HG02938 (cell line): ENCODE data around the gene EMP2.

Experiments used
- ATAC-seq: cut with Tn5 transposase; IDR thresholded peaks from one replicate; pipeline ENCODE4 v1.9.1; 2021; ENCODE audit warnings: mild to moderate bottlenecking, moderate library complexity; ENCODE audit not compliant: unreplicated experiment

Gene EMP2

GRCh38 chr16:10610499-10611184, 30.2 kb upstream of the EMP2 start:
- ATAC-seq: no peak

DNA sequence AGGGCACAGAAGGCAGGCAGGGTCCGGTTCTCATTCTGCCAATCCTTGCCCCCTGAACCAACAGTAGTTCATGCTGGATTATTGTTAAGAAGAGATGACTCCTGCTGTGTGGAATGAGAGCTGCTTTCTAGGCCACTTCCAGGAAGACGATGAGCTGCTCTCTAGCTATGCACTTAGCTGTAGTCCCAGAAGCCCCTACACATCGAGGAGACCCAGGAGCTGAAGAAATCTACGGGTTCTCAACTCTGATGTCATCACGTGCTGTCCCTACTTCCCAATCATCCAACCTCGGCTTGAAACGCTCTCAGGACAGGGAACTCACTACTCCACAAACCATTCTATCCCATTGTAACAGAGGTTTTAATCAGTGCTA, 29.0 kb upstream of the EMP2 start:
- no peak for ATAC-seq

DNA sequence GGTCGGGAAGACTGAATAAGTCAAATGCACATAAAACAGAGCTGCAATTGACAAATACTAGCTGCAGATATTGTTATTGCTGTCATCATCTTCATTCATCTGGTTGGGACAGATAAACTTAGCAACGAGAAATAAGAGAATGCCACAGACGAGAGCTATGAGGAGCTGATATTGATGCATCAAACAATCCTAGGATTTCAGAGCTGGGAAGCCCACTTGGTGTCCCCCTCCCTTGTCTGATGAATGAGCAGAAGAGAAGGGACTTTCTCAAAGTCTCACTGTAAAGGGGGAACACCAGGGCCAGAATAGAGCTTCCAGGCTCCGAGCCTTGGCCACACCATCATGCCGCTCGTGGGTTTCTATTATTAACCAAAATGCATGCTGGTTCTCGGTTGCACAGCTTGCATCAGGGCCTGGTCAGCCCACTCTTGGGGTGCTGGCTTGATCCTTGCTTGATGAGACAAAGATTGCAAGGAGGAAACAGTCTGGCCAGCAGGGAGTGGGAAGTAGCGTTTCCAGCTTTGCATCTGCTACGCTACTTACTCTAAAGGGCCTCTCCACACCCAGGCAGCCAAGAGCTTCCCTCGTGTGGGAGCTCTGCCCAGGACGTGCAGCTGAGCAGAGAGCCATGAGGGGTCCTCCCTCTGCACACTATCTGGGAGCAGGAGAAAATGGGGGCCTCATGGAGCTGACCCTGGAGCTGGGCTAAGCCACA, 28.4 kb upstream of the EMP2 start:
- no peak for ATAC-seq

DNA sequence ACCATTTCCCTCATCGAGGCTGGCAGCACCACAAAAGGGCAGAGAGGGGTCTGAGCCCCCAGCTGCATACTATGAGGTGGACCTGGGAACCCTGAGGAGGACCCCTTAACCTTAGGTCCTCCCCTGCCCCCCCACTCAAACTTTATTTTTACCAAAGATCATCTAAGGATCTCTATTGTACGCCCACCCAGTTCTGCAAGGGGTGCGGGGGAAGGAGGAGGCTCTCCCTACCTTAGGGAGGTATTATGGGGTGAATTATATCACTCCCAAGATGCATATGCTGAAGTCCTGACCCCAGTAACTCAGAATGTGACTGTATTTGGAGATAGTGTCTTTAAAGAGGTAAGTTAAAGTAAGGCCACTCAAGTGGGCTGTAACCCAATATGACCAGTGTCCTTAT, 26.8 kb upstream of the EMP2 start:
- no peak for ATAC-seq

DNA sequence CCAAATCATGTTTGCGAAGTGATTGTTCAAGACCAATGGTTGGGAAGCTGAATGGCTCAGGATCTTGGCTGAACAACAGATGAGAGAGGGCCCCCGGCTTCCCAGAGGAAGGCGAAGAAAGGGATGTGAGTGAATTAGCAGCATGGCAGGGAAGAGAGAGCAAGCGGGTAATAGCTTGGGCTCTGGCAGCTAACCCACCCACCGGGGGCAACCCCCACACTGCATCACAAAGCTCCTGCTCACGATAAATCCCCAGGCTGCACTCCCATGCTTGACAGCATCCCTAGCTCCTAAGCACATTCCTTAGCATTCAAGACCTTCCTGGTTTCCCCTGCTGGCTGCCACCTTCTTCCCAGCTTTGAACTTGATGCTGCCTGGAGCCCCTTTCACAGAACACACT, 26.2 kb upstream of the EMP2 start:
- no peak for ATAC-seq

GRCh38 chr16:10605636-10606035, 25.2 kb upstream of the EMP2 start:
- ATAC-seq: no peak

- no peak for ATAC-seq
Observed at GRCh38 chr16:10601444-10602408, 21.3 kb upstream of the EMP2 start.

- no peak for ATAC-seq
Observed at GRCh38 chr16:10600782-10601443, 20.5 kb upstream of the EMP2 start.

DNA sequence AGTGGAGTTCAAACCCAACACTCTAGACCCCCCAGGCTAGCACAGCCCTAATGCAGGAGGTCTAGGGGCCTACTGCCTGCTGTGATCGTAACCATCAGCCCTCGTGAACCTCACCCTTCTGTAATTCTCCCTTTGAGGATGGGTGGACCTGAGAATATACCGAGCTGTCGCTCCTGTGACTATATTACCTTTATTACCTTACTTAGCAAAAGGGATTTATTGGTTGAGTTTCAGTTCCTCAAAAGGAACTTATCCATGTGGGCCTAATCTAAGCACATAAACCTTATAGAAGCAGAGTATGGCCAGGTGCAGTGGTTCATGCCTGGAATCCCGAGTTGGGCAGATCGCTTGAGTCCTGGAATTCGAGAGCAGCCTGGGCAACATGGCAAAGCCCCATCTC, 19.2 kb upstream of the EMP2 start:
- ATAC-seq: no peak

GRCh38 chr16:10598157-10598556, 17.8 kb upstream of the EMP2 start:
- no peak for ATAC-seq

DNA sequence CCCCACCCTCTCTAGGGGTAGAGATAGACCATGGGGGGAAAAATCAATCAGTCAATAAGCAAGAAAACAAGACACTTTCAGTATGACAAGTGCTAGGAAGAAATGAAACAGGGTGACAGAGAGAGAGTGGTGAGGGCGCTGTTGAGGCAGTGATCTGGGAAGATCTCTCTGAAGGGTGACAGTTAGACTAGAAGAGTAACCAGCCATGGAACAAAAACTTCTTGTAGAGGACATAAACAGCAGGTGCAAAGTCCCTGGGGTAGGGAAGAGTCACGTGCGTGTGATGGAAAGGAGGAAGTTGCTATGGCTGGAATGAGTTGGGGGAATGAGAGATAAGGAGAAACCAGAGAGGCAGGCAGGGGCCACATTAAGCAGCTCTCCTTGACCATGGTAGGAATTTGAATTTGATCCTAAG, 16.8 kb upstream of the EMP2 start:
- no peak for ATAC-seq

DNA sequence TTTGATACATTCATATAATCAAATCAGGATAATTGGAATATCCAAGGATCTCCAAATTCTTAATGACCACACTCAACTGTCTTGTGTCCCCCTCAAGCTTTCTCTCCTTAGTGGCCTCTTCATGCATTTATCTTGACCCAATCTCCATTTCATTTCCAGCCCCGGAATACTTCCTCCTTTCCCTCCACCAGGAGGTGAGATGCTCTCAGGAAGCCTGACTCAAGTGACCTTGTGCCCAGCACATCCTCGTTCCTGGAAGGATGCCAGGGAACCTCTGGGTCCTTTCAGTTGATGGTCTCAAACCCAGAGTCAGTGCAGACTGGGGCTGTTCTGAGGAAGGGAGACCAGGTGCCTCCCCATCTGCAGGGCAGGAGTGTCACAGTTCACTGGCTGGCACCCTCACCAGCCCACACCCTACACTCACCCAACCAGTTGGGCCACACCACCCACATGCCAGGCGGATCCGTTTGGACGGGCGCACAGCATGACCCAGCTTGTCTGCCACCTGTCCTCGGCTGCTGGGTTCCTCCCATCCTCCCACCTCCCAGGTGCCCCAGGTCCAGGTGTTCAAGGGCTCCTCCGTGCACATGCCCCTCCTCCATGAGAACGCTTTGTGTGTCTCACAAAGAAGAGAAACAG, 14.0 kb upstream of the EMP2 start:
- no peak for ATAC-seq

DNA sequence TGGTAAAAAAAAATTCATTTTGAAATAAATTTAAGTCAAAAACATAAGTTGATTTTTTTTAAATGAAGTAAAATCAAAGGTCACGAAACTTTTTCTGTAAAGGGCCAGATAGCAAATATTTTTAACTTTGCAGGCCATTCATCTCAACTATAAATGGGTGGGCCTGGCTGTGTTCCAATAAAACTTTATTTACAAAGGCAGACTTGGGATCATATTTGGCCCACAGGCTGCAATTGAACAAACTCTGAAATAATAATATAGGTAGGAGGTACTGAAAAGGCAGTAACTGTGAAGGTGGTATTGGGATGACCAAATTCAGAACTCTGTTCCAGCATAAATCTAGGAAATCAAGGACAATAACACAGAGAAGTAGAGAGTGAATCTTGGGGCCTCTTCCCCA, 12.2 kb upstream of the EMP2 start:
- ATAC-seq: no peak

GRCh38 chr16:10590342-10590741, 9.9 kb upstream of the EMP2 start:
- ATAC-seq: no peak

GRCh38 chr16:10589109-10589508, 8.7 kb upstream of the EMP2 start:
- ATAC-seq: no peak

- ATAC-seq: no peak
Observed at GRCh38 chr16:10587622-10588021, 7.2 kb upstream of the EMP2 start.

DNA sequence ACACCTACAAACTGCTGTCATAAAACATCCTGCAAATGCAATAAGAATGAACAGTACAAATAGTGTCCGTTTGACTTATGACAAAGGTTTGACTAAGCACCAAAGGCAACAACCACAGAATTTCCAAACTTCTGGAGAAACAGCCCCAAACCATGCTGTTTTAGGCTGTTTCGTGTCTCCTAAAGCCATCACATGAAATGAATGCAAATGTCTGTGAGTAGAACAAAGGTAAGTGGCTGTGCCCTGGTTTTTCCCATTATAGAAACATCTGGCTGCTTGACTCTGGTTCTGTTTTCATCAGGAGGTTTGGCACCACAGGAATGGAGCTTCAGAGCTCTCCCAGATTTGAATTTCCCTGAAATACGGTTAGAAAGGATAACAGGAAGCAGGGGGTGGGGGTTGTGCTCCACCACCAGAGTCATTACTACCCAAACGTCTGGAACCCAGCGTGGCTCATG, 4.6 kb upstream of the EMP2 start:
- no peak for ATAC-seq

GRCh38 chr16:10583269-10583668, 2.9 kb upstream of the EMP2 start:
- ATAC-seq: no peak

DNA sequence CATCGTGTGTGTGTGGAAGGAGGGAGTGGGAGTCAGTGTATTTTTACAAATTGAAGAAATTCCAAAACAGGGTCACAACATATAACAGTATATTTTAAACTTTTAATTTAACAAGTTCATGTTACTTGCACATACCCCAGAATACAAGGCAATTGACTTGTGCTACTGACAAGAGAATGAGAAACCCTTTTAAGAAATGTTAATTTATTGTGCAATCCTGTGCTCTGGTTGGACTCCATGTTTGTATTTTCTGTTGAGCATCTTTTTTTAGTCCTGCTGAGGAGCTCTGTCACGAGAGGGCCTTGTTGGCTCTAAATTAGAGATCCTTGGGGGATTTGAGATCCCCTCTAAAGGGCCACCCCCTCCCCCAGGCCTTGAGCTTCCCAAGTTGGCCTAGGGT, 1.1 kb upstream of the EMP2 start:
- ATAC-seq: no peak

DNA sequence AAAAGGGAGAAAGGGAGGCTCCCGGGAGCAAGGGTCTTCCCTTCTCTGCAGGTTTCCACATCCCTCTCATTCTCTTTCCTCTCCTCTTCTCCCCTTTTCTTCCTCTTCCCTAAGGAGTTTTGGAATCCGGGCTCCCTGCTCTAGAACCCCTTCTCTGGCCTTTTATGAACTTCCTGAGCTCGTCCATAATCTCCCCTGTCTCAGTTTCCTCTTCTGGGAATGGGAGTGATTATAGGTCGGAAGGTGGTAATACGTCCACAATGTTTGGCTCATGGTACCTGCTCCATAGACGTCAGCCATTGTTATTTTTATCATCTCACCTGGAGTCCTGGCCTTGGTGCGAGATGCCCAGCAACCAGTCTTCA, 467 bp upstream of the EMP2 start:
- ATAC-seq: no peak

- no peak for ATAC-seq
Observed at GRCh38 chr16:10579575-10579964, 828 bp downstream of the EMP2 start.
